GM18951 (cell line): ENCODE results near the gene MAFG.

Source experiments
- POLR2A ChIP-seq: IDR thresholded peaks from 4 replicates; pipeline ENCODE4 v1.6.1; 2011; ENCODE audit warnings: mild to moderate bottlenecking; ENCODE audit not compliant: insufficient read length, insufficient read depth; ENCODE audit errors: extremely low read depth
- in situ Hi-C: fragments of 300-500 bp; cut with MboI; formaldehyde crosslinking; loops from one replicate; pipeline ENCODE4 v1.12.0; 2022; ENCODE audit warnings: low sequenced_read_pairs, mixed read lengths, inconsistent platforms; ENCODE audit not compliant: unreplicated experiment

The MAFG gene

GRCh38 chr17:81927653-81928543 lies at the start of gene MAFG:
TSS of gene MAFG (minus strand) at chr17:81927735. CDS start at chr17:81923185, 4,550 bp downstream.
- TF ChIP-seq POLR2A = peak; percentile 47
- in situ Hi-C loops = no loop called here

- in situ Hi-C loops = no loop called here
- TF ChIP-seq POLR2A = no peak
These were observed 49.0 kb upstream of the MAFG start for GRCh38 chr17:81976332-81977210.

- in situ Hi-C loops = no loop called here
- TF ChIP-seq POLR2A = no peak
These were observed 45.9 kb upstream of the MAFG start for GRCh38 chr17:81973432-81973831.

GRCh38 chr17:81968850-81969812 lies 41.6 kb upstream of the MAFG start:
- no peak for TF ChIP-seq POLR2A
- in situ Hi-C loops = no loop called here

GRCh38 chr17:81968396-81968745 lies 40.8 kb upstream of the MAFG start:
- in situ Hi-C loops = no loop called here
- no peak for TF ChIP-seq POLR2A

GRCh38 chr17:81967533-81968395 lies 40.2 kb upstream of the MAFG start:
- in situ Hi-C loops = no loop called here
- TF ChIP-seq POLR2A = no peak

GRCh38 chr17:81967244-81967532 lies 39.7 kb upstream of the MAFG start:
- no peak for TF ChIP-seq POLR2A
- in situ Hi-C loops = no loop called here

GRCh38 chr17:81966343-81967243 lies 39.1 kb upstream of the MAFG start:
- in situ Hi-C loops = no loop called here
- TF ChIP-seq POLR2A = no peak

- no peak for TF ChIP-seq POLR2A
- in situ Hi-C loops = no loop called here
These were observed 36.7 kb upstream of the MAFG start for GRCh38 chr17:81964081-81964849.
